GM23248 (cell line): ENCODE measurements around the gene FUT9. TPM values are rescaled to one million over a fixed set of nuclear protein-coding genes. Genes with fewer than 3 reads are reported as not detected.

Source experiments
- DNase-seq: peaks from one replicate; pipeline ENCODE4 v3.0.0-alpha.2; 2015
- H2AFZ ChIP-seq: fragments of 200-600 bp; sonication (generic); 2 replicates; pipeline ENCODE4 v1.6.1; 2016; ENCODE audit warnings: antibody characterized with exemption
- H3F3A ChIP-seq: fragments of 200-600 bp; sonication (generic); 2 replicates; pipeline ENCODE4 v1.6.1; 2016; ENCODE audit warnings: mild to moderate bottlenecking, antibody characterized with exemption, mixed run types; ENCODE audit not compliant: insufficient read depth
- H3K27ac ChIP-seq: fragments of 200-600 bp; sonication (generic); 2 replicates; pipeline ENCODE4 v1.5.1; 2016; ENCODE audit warnings: mild to moderate bottlenecking
- H3K27me3 ChIP-seq: fragments of 200-600 bp; sonication (generic); replicated peaks from 2 replicates; pipeline ENCODE4 v1.6.1; 2016; ENCODE audit warnings: mild to moderate bottlenecking; ENCODE audit not compliant: insufficient read depth
- H3K36me3 ChIP-seq: fragments of 200-600 bp; sonication (generic); 2 replicates; pipeline ENCODE4 v1.6.1; 2016; ENCODE audit warnings: low read depth, mild to moderate bottlenecking
- H3K4me1 ChIP-seq: fragments of 200-600 bp; sonication (generic); 2 replicates; pipeline ENCODE4 v1.6.1; 2016; ENCODE audit warnings: mild to moderate bottlenecking; ENCODE audit not compliant: insufficient read depth
- H3K4me2 ChIP-seq: fragments of 200-600 bp; sonication (generic); one replicate; pipeline ENCODE4 v1.6.1; 2016; ENCODE audit warnings: mild to moderate bottlenecking; ENCODE audit not compliant: unreplicated experiment
- H3K4me3 ChIP-seq: fragments of 200-600 bp; sonication (generic); 2 replicates; pipeline ENCODE4 v1.5.1; 2016; ENCODE audit warnings: mild to moderate bottlenecking
- H3K79me2 ChIP-seq: fragments of 200-600 bp; sonication (generic); 2 replicates; pipeline ENCODE4 v1.6.1; 2016; ENCODE audit warnings: mild to moderate bottlenecking; ENCODE audit not compliant: insufficient read depth
- H3K9ac ChIP-seq: fragments of 200-600 bp; sonication (generic); 2 replicates; pipeline ENCODE4 v1.6.1; 2016; ENCODE audit warnings: mild to moderate bottlenecking
- H3K9me2 ChIP-seq: fragments of 200-600 bp; sonication (generic); 2 replicates; pipeline ENCODE4 v1.6.1; 2016; ENCODE audit warnings: mixed run types, mild to moderate bottlenecking, moderate library complexity; ENCODE audit not compliant: insufficient read depth
- H3K9me3 ChIP-seq: fragments of 200-600 bp; sonication (generic); one replicate; pipeline ENCODE4 v1.6.1; 2017; ENCODE audit warnings: low read depth
- H4K20me1 ChIP-seq: fragments of 200-600 bp; sonication (generic); 2 replicates; pipeline ENCODE4 v1.6.0; 2016; ENCODE audit not compliant: insufficient read depth
- EZH2 ChIP-seq: fragments of 200-600 bp; sonication (generic); IDR thresholded peaks from 2 replicates; pipeline ENCODE4 v1.6.1; 2018; ENCODE audit warnings: antibody characterized with exemption, mild to moderate bottlenecking; ENCODE audit not compliant: insufficient read depth, poor library complexity, severe bottlenecking
- EZH2phosphoT487 ChIP-seq: fragments of 200-600 bp; sonication (generic); IDR thresholded peaks from 2 replicates; pipeline ENCODE4 v1.6.1; 2018; ENCODE audit warnings: antibody characterized with exemption, moderate library complexity, mild to moderate bottlenecking, low read depth; ENCODE audit not compliant: insufficient read depth
- WGBS, 2 experiments: methylation state at CpG; one replicate each; pipeline ENCODE4 v1.1.6; 2015 to 2017; ENCODE audit warnings: low lambda C conversion rate in 2 of 2, low coverage in 1 of 2; ENCODE audit errors: missing lambda C conversion rate in 2 of 2; 5-methylcytosine and 5-hydroxymethylcytosine counted together
- in situ Hi-C: fragments of 300-500 bp; cut with MboI; formaldehyde crosslinking; loops from 2 replicates; pipeline ENCODE4 v1.15.0; 2020
- polyA plus RNA-seq: library from polyadenylated mRNA; unstranded; fragments of >200 nt; fragmentation: Nextera tagmentation; extraction: Ambion mirVana; gene quantifications from 2 replicates; pipeline ENCODE4 v1.2.1, GENCODE V29; 2016
- total RNA-seq: library from RNA; depleted of rRNA; stranded (reverse); fragments of >200 nt; shearing (Covaris generic); gene quantifications from 2 replicates; pipeline ENCODE4 v1.2.3, GENCODE V29; 2014

The FUT9 gene
- total and polyA plus RNA-seq, 2 experiments from 2014 or later: not detected

DNA sequence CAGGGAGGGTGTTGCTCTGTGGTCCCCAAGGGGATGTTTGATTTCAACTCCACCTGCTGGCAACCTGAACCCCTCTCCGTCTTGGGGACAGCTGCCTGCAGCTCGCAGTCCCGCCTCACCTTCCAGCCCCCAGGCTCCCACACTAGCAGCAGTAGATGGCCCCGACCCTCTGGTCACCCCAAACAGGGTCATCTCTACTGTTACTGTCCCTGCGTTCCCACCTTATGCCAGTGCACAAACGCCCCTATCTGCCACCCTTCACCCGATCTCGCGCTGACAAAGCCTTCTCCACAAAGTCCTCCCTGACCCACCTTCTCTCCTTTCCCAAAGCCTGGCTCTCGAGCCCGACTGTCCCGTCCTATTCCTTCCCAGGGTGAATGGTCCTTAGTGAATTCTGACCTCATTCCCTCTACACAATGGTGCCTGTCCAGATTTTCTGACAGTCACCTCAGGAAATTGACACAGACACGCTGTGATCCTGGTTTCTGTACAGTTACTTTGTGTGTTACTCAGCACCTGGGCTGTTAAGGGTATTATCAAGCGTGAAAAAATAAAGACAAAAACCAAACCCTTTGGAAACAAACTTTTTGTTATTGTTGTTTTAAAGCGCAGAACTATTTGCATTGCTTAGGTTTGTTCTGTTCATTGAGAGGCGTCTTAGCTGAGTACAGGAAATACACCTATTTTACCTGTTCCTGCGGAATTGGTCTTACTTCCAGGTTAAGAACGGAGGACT is 728 bp downstream of the FUT9 start:
- Histone ChIP-seq H3K9me3 (no peaks in the 10 kb centered on the region), H3K9me2 (no peaks in the 10 kb centered on the region), H3K4me3 (no peak overlapping the region), H2AFZ (no peak overlapping the region), H3K4me1 (no peaks in the 10 kb centered on the region), H3K4me2 (no peak overlapping the region), H3K9ac (no peak overlapping the region), H3K79me2 (no peaks in the 10 kb centered on the region), H3K27ac (no peak overlapping the region), H3K27me3 (no peaks in the 10 kb centered on the region), H3K36me3 (no peaks in the 10 kb centered on the region), H3F3A (no peaks in the 10 kb centered on the region), H4K20me1 (no peaks in the 10 kb centered on the region)
- WGBS, 2 experiments: 14 to 15% methylated on average over 18 of the region's 18 CpGs
- no peak for TF ChIP-seq EZH2
- TF ChIP-seq EZH2phosphoT487: no peak
- no peak for DNase-seq
- in situ Hi-C loops: no loop called here

DNA sequence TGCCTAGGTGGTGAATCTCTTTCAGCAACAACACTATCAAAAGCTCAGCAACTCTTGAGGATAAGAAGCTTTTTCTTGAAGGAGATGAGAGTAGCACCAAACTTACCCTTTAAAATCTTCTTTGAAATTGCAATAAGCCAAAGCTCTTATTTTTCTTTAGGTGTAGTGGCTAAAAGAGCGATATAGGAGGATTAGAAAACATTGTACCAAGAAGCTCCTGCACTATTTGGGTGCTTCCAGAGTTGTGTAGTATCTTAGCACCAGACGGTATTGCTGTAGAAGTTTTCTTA is 1.2 kb downstream of the FUT9 start:
- H3K27me3 ChIP-seq: no peaks in the 10 kb centered on the region
- no peaks in the 10 kb centered on the region for H3F3A ChIP-seq
- H3K4me3 ChIP-seq: no peak overlapping the region
- H3K9me2 ChIP-seq: no peaks in the 10 kb centered on the region
- no peaks in the 10 kb centered on the region for H3K9me3 ChIP-seq
- H3K4me2 ChIP-seq: no peak overlapping the region
- no peaks in the 10 kb centered on the region for H3K4me1 ChIP-seq
- 30 to 36% methylated on average over 2 of the region's 2 CpGs for WGBS, 2 experiments
- H2AFZ ChIP-seq: no peak overlapping the region
- H3K9ac ChIP-seq: no peak overlapping the region
- no peak overlapping the region for H3K27ac ChIP-seq
- in situ Hi-C loops: no loop called here
- H4K20me1 ChIP-seq: no peaks in the 10 kb centered on the region
- no peaks in the 10 kb centered on the region for H3K79me2 ChIP-seq
- no peaks in the 10 kb centered on the region for H3K36me3 ChIP-seq
- TF ChIP-seq EZH2: no peak
- TF ChIP-seq EZH2phosphoT487: no peak
- DNase-seq: no peak

DNA sequence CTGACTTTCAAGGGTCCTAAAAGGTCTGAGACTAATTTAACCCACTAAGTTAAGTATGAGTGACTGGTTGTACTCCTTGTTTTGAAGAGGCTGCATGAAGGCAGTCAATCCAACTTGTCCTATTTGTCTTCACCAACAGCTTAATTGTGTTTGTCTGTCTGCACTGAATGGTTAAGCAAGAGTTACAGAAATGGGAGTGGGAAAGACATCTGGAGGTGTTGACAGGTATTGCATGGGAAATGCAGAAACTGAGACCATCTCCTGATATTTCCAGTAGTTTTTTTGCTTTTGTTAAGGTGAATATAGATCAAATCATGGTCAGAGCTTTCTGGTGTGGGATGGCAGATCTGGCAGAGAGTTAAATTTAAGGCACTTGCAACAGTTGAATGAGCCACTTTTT is 6.5 kb downstream of the FUT9 start:
- Histone ChIP-seq H4K20me1 (no peaks in the 10 kb centered on the region), H3K9me3 (no peaks in the 10 kb centered on the region), H2AFZ (no peak overlapping the region), H3K9ac (no peak overlapping the region), H3K4me1 (no peaks in the 10 kb centered on the region), H3F3A (no peaks in the 10 kb centered on the region), H3K4me2 (no peak overlapping the region), H3K9me2 (no peaks in the 10 kb centered on the region), H3K27ac (no peak overlapping the region), H3K36me3 (no peaks in the 10 kb centered on the region), H3K27me3 (no peaks in the 10 kb centered on the region), H3K79me2 (no peaks in the 10 kb centered on the region), H3K4me3 (no peak overlapping the region)
- TF ChIP-seq EZH2phosphoT487 (no peak), EZH2 (no peak)
- no peak for DNase-seq
- in situ Hi-C loops: no loop called here

DNA sequence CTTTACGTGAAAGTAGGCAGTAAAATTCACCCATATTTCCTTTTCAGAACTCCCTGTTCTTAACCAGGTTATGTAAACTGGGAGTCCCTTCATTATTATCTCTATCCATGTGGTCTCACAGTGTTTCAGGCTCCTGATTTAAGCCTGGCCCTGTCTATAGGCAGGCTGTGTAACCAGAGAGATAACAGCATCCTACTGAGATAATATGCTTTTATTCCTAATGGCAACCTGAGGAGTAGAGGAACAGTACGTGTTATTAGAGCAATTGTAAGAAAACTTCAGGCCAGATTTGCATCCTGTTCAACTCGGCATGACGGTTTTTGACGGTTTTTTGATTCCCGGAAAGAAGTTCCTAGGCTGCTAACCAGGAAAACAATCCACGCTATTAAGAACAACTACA is 16.9 kb downstream of the FUT9 start:
- no peaks in the 10 kb centered on the region for H3K79me2 ChIP-seq
- DNase-seq: no peak
- H3K27ac ChIP-seq: no peak overlapping the region
- H3K9ac ChIP-seq: no peak overlapping the region
- 3 to 5% methylated on average over 7 of the region's 7 CpGs for WGBS, 2 experiments
- H3K9me2 ChIP-seq: no peaks in the 10 kb centered on the region
- no peaks in the 10 kb centered on the region for H3K4me1 ChIP-seq
- H2AFZ ChIP-seq: no peak overlapping the region
- H3K4me2 ChIP-seq: no peak overlapping the region
- no peaks in the 10 kb centered on the region for H4K20me1 ChIP-seq
- no peaks in the 10 kb centered on the region for H3K9me3 ChIP-seq
- H3F3A ChIP-seq: no peaks in the 10 kb centered on the region
- in situ Hi-C loops: no loop called here
- no peaks in the 10 kb centered on the region for H3K27me3 ChIP-seq
- no peak overlapping the region for H3K4me3 ChIP-seq
- TF ChIP-seq EZH2phosphoT487 (no peak), EZH2 (no peak)
- H3K36me3 ChIP-seq: no peaks in the 10 kb centered on the region

DNA sequence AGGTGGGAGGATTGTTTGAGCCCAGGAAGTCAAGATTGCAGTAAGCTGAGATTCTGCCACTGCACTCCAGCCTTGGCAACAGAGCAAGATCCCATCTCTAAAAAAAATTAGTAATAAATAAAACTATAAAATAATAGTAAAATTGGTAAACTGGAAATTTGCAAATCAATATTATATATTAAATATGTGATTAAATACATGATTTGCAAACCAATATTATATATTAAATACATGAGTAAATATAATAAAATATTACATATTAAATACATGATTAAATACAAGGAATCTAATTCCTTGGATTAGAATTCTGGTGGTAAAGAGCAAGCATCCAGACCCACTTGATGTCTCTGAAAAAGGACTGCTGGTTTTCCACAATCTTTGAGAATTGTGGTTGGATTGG is 35.8 kb downstream of the FUT9 start:
- Histone ChIP-seq H3K4me1 (no peaks in the 10 kb centered on the region), H3K27ac (no peak overlapping the region), H3K27me3 (no peaks in the 10 kb centered on the region), H3K4me2 (no peak overlapping the region), H3K9ac (no peak overlapping the region), H3K36me3 (no peaks in the 10 kb centered on the region), H3K9me2 (no peaks in the 10 kb centered on the region), H3K79me2 (no peaks in the 10 kb centered on the region), H3K4me3 (no peak overlapping the region), H4K20me1 (no peaks in the 10 kb centered on the region), H3K9me3 (no peaks in the 10 kb centered on the region), H2AFZ (no peak overlapping the region), H3F3A (no peaks in the 10 kb centered on the region)
- no peak for DNase-seq
- in situ Hi-C loops: no loop called here
- no peak for TF ChIP-seq EZH2phosphoT487
- no peak for TF ChIP-seq EZH2
